H9 (cell line): Measurements from ENCODE around the gene FOXC2. TPM values are rescaled to one million over a fixed set of nuclear protein-coding genes. Genes with fewer than 3 reads are reported as not detected.

Experiments
- DNase-seq: peaks from one replicate; pipeline ENCODE4 v3.0.0-alpha.2; 2017
- H2AFZ ChIP-seq: one replicate; pipeline ENCODE4 v1.6.1; 2013; ENCODE audit warnings: mild to moderate bottlenecking, low read length, control low read depth, moderate library complexity
- H2AK5ac ChIP-seq: 2 replicates; pipeline ENCODE4 v1.6.1; 2013; ENCODE audit warnings: low read length, control low read depth, mixed read lengths; ENCODE audit not compliant: insufficient read length
- H2BK120ac ChIP-seq: one replicate; pipeline ENCODE4 v1.6.1; 2013; ENCODE audit warnings: low read depth, mild to moderate bottlenecking, low read length, control low read depth, inconsistent platforms; ENCODE audit not compliant: poor library complexity, severe bottlenecking
- H2BK12ac ChIP-seq: 2 replicates; pipeline ENCODE4 v1.6.1; 2013; ENCODE audit warnings: low read length, control low read depth, mixed read lengths, low read depth; ENCODE audit not compliant: insufficient read length
- H2BK15ac ChIP-seq: 2 replicates; pipeline ENCODE4 v1.6.1; 2013; ENCODE audit warnings: low read depth, low read length, control low read depth
- H2BK20ac ChIP-seq: one replicate; pipeline ENCODE4 v1.6.1; 2013; ENCODE audit warnings: low read depth, mild to moderate bottlenecking, low read length, control low read depth, inconsistent platforms; ENCODE audit not compliant: poor library complexity, severe bottlenecking
- H2BK5ac ChIP-seq: 2 replicates; pipeline ENCODE4 v1.6.1; 2013; ENCODE audit warnings: low read length, control low read depth, mixed read lengths; ENCODE audit not compliant: insufficient read length
- H3K14ac ChIP-seq: 2 replicates; pipeline ENCODE4 v1.6.1; 2013; ENCODE audit warnings: low read length, control low read depth; ENCODE audit not compliant: insufficient read depth
- H3K18ac ChIP-seq: 2 replicates; pipeline ENCODE4 v1.6.1; 2013; ENCODE audit warnings: low read depth, mild to moderate bottlenecking, mixed read lengths, low read length, control low read depth; ENCODE audit not compliant: insufficient read length
- H3K23ac ChIP-seq: 2 replicates; pipeline ENCODE4 v1.6.1; 2013; ENCODE audit warnings: low read length, control low read depth, mixed read lengths, low read depth; ENCODE audit not compliant: insufficient read length
- H3K23me2 ChIP-seq: 2 replicates; pipeline ENCODE4 v1.6.1; 2013; ENCODE audit warnings: low read depth, mild to moderate bottlenecking, mixed read lengths, low read length, control low read depth; ENCODE audit not compliant: insufficient read length, poor library complexity, severe bottlenecking
- H3K27ac ChIP-seq: 2 replicates; pipeline ENCODE4 v1.5.1; 2013; ENCODE audit warnings: low read length, control low read depth, mixed read lengths, low read depth; ENCODE audit not compliant: insufficient read length
- H3K27me3 ChIP-seq: 2 replicates; pipeline ENCODE4 v1.6.1; 2013; ENCODE audit warnings: low read length, control low read depth, inconsistent platforms; ENCODE audit not compliant: insufficient read depth
- H3K4ac ChIP-seq: 2 replicates; pipeline ENCODE4 v1.6.1; 2013; ENCODE audit warnings: low read depth, mild to moderate bottlenecking, control low read depth, inconsistent platforms, low read length, moderate library complexity
- H3K4me1 ChIP-seq: 2 replicates; pipeline ENCODE4 v1.6.1; 2013; ENCODE audit warnings: low read length, control low read depth, inconsistent platforms; ENCODE audit not compliant: insufficient read depth
- H3K4me2 ChIP-seq: 2 replicates; pipeline ENCODE4 v1.6.1; 2013; ENCODE audit warnings: low read length, control low read depth, mixed read lengths; ENCODE audit not compliant: insufficient read length, insufficient read depth
- H3K56ac ChIP-seq: 2 replicates; pipeline ENCODE4 v1.6.1; 2013; ENCODE audit warnings: low read depth, mild to moderate bottlenecking, mixed read lengths, low read length, control low read depth; ENCODE audit not compliant: insufficient read length
- H3K79me1 ChIP-seq: 2 replicates; pipeline ENCODE4 v1.6.1; 2013; ENCODE audit warnings: low read depth, mild to moderate bottlenecking, moderate library complexity, low read length, control low read depth, inconsistent platforms; ENCODE audit not compliant: insufficient read depth, poor library complexity, severe bottlenecking
- H3K79me2 ChIP-seq: 2 replicates; pipeline ENCODE4 v1.6.1; 2013; ENCODE audit warnings: low read length, control low read depth, inconsistent platforms; ENCODE audit not compliant: insufficient read depth
- H3K9ac ChIP-seq: 2 replicates; pipeline ENCODE4 v1.6.1; 2013; ENCODE audit warnings: low read length, control low read depth, mixed read lengths; ENCODE audit not compliant: insufficient read length; ENCODE audit errors: extremely low read depth
- H3K9me3 ChIP-seq: one replicate; pipeline ENCODE4 v1.6.1; 2013; ENCODE audit warnings: low read depth, low read length, inconsistent platforms; ENCODE audit not compliant: control insufficient read depth
- H3T11ph ChIP-seq: one replicate; pipeline ENCODE4 v1.6.1; 2013; ENCODE audit warnings: mild to moderate bottlenecking, low read length, control low read depth, inconsistent platforms
- H4K20me1 ChIP-seq: one replicate; pipeline ENCODE4 v1.6.1; 2013; ENCODE audit not compliant: control insufficient read depth, insufficient read length, insufficient read depth
- H4K5ac ChIP-seq: 2 replicates; pipeline ENCODE4 v1.6.1; 2013; ENCODE audit warnings: low read depth, mild to moderate bottlenecking, mixed read lengths, low read length, control low read depth; ENCODE audit not compliant: insufficient read length
- H4K8ac ChIP-seq: replicated peaks from 2 replicates; pipeline ENCODE4 v1.6.1; 2013; ENCODE audit warnings: low read length, control low read depth, mixed read lengths, low read depth; ENCODE audit not compliant: insufficient read length
- H4K91ac ChIP-seq: 2 replicates; pipeline ENCODE4 v1.6.1; 2013; ENCODE audit warnings: low read depth, mild to moderate bottlenecking, moderate library complexity, mixed read lengths, low read length, control low read depth; ENCODE audit not compliant: insufficient read length
- H3K27ac Mint-ChIP-seq, 3 experiments: 2 replicates in 2 of 3; 3 replicates in 1 of 3; pipeline ENCODE4 v1.8.0; 2020 to 2021; ENCODE audit warnings: mixed read lengths in 3 of 3, mild to moderate bottlenecking in 1 of 3, moderate library complexity in 1 of 3
- H3K27me3 Mint-ChIP-seq: 2 replicates; pipeline ENCODE4 v1.8.0; 2021; ENCODE audit warnings: low read depth, mild to moderate bottlenecking, moderate library complexity, mixed read lengths
- H3K36me3 Mint-ChIP-seq, 3 experiments: 2 replicates in 2 of 3; 3 replicates in 1 of 3; pipeline ENCODE4 v1.8.0; 2020 to 2021; ENCODE audit warnings: low read depth in 3 of 3, mixed read lengths in 3 of 3; ENCODE audit not compliant: insufficient read depth in 1 of 3
- H3K4me1 Mint-ChIP-seq, 2 experiments: 2 replicates each; pipeline ENCODE4 v1.8.0; 2020; ENCODE audit warnings: mixed read lengths in 2 of 2
- H3K4me3 Mint-ChIP-seq, 2 experiments: 2 replicates in 1 of 2; 3 replicates in 1 of 2; pipeline ENCODE4 v1.8.0; 2020 to 2021; ENCODE audit warnings: mild to moderate bottlenecking in 2 of 2, mixed read lengths in 2 of 2, moderate library complexity in 1 of 2
- H3K9me3 Mint-ChIP-seq, 2 experiments: 2 replicates in 1 of 2; 3 replicates in 1 of 2; pipeline ENCODE4 v1.8.0; 2020; ENCODE audit warnings: mild to moderate bottlenecking in 2 of 2, mixed read lengths in 2 of 2, moderate library complexity in 1 of 2
- WGBS: extraction: QIAGEN DNeasy Blood & Tissue Kit; methylation state at CpG from one replicate; pipeline ENCODE4 v1.1.7; 2013; ENCODE audit warnings: missing lambda C conversion rate, low lambda C conversion rate, mixed read lengths; ENCODE audit not compliant: insufficient read length; ENCODE audit errors: extremely low coverage; 5-methylcytosine and 5-hydroxymethylcytosine counted together
- total RNA-seq: library from RNA; stranded (reverse); gene quantifications from 2 replicates; pipeline ENCODE4 v1.2.1, GENCODE V29; 2021
- TF ChIP-seq, protein P1 (sequence below): fragments of 200-600 bp; sonication (generic); conservative IDR thresholded peaks from 3 replicates; pipeline ENCODE4 v1.8.0; 2021; ENCODE audit warnings: antibody characterized with exemption, mild to moderate bottlenecking

FOXC2 gene
- total RNA-seq, 1 experiment from 2014 or later, result not detected

DNA sequence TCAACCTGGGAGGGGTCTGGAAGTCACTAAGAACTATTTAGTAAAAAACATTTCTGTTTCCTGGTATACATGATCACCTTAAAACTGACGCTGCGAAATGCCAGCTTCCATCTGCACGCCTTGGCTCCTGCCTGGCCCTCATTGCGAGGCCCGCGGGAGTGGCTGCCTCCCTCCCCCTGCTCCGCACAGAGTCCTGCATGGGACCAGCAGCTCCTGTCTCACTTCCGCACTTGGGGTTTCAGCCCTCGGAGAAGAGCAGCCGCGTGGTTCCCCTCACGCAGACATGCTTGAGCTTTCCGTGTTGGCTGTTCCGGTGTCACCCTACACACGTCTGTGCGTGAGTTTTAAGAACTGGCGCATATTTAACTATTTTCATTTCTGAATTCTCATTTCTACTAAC is 30.0 kb upstream of the FOXC2 start:
- no peak overlapping the region for H3K4me2 ChIP-seq
- TF ChIP-seq, protein P1, sequence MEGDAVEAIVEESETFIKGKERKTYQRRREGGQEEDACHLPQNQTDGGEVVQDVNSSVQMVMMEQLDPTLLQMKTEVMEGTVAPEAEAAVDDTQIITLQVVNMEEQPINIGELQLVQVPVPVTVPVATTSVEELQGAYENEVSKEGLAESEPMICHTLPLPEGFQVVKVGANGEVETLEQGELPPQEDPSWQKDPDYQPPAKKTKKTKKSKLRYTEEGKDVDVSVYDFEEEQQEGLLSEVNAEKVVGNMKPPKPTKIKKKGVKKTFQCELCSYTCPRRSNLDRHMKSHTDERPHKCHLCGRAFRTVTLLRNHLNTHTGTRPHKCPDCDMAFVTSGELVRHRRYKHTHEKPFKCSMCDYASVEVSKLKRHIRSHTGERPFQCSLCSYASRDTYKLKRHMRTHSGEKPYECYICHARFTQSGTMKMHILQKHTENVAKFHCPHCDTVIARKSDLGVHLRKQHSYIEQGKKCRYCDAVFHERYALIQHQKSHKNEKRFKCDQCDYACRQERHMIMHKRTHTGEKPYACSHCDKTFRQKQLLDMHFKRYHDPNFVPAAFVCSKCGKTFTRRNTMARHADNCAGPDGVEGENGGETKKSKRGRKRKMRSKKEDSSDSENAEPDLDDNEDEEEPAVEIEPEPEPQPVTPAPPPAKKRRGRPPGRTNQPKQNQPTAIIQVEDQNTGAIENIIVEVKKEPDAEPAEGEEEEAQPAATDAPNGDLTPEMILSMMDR, result no peak
- H3K27ac Mint-ChIP-seq, result no peak overlapping the region
- H3K23ac ChIP-seq, result no peak overlapping the region
- H3K4me3 Mint-ChIP-seq, result no peak overlapping the region
- H4K5ac ChIP-seq, result no peak overlapping the region
- H3K9ac ChIP-seq, result no peak overlapping the region
- no peaks in the 10 kb centered on the region for H3K9me3 Mint-ChIP-seq
- H3K27me3 ChIP-seq, result no peaks in the 10 kb centered on the region
- no CpG with 5 or more reads among the region's 17 CpGs for WGBS
- no peak overlapping the region; the same call in 1 of the 2 replicates for H3K14ac ChIP-seq
- no peak overlapping the region for H2BK120ac ChIP-seq
- H3T11ph ChIP-seq, result no peak overlapping the region
- H4K20me1 ChIP-seq, result no peaks in the 10 kb centered on the region
- no peak overlapping the region for H2BK12ac ChIP-seq
- no peak overlapping the region for H2BK20ac ChIP-seq
- H3K4me1 Mint-ChIP-seq, result 0 out of 4 replicates have a peak, but pooled peaks cover 0 to 3% of the 10 kb centered on the region in 2 experiments
- no peak overlapping the region for H3K27ac ChIP-seq
- no peak overlapping the region for H2AFZ ChIP-seq
- no peak overlapping the region for H3K56ac ChIP-seq
- H2AK5ac ChIP-seq, result no peak overlapping the region
- no peaks in the 10 kb centered on the region for H3K23me2 ChIP-seq
- H3K36me3 Mint-ChIP-seq, result no peaks in the 10 kb centered on the region; a peak in 1 of 7 replicates
- no peaks in the 10 kb centered on the region for H3K79me1 ChIP-seq
- H2BK15ac ChIP-seq, result no peak overlapping the region
- no peaks in the 10 kb centered on the region for H3K4me1 ChIP-seq
- no peak for DNase-seq
- no peak overlapping the region for H4K91ac ChIP-seq
- no peak overlapping the region for H3K18ac ChIP-seq
- no peak overlapping the region for H3K4ac ChIP-seq
- no peaks in the 10 kb centered on the region for H3K79me2 ChIP-seq
- H3K27me3 Mint-ChIP-seq, result peaks cover 3% of the 10 kb centered on the region
- H2BK5ac ChIP-seq, result no peak overlapping the region
- H4K8ac ChIP-seq, result no peak overlapping the region
- H3K9me3 ChIP-seq, result no peaks in the 10 kb centered on the region
